GM04503 (cell line): ENCODE data around the gene HYAL3.
"Not testable (repeated sequence)": the region's sequence is repeated elsewhere in the genome, so short reads cannot be mapped to it uniquely, and the experiment has no call there.

Experiments used
- DNase-seq: peaks from one replicate; pipeline ENCODE4 v3.0.0-alpha.2; 2012; ENCODE audit warnings: low read depth

Gene HYAL3

GRCh38 chr3:50290161-50290641 is 9.0 kb downstream of the HYAL3 start:
- DNase-seq, result no peak

GRCh38 chr3:50289130-50289529 is 10.1 kb downstream of the HYAL3 start:
- no peak for DNase-seq

- DNase-seq, result no peak
These were observed 10.7 kb downstream of the HYAL3 start for GRCh38 chr3:50288387-50289007.

GRCh38 chr3:50287262-50287661 is 11.9 kb downstream of the HYAL3 start:
- DNase-seq, result no peak

GRCh38 chr3:50286322-50287227 is 12.6 kb downstream of the HYAL3 start:
- DNase-seq, result no peak

- not testable (repeated sequence) for DNase-seq
These were observed 15.1 kb downstream of the HYAL3 start for GRCh38 chr3:50284121-50284520.

- no peak for DNase-seq
These were observed 19.8 kb downstream of the HYAL3 start for GRCh38 chr3:50279255-50280016.

GRCh38 chr3:50278880-50279224 is 20.4 kb downstream of the HYAL3 start, which contains the start of gene LSMEM2:
LSMEM2 (plus strand) TSS chr3:50279087; CDS start chr3:50279114, 27 bp downstream.
- no peak for DNase-seq

GRCh38 chr3:50278123-50278879 is 20.9 kb downstream of the HYAL3 start:
- no peak for DNase-seq

GRCh38 chr3:50276762-50277101 is 22.5 kb downstream of the HYAL3 start:
- no peak for DNase-seq

GRCh38 chr3:50275996-50276761 is 23.0 kb downstream of the HYAL3 start:
- DNase-seq, result no peak

GRCh38 chr3:50275141-50275995 is 23.8 kb downstream of the HYAL3 start:
- no peak for DNase-seq

GRCh38 chr3:50274371-50275104 is 24.7 kb downstream of the HYAL3 start:
- no peak for DNase-seq

GRCh38 chr3:50273689-50274065 is 25.5 kb downstream of the HYAL3 start:
- no peak for DNase-seq

GRCh38 chr3:50272911-50273688 is 26.1 kb downstream of the HYAL3 start:
- no peak for DNase-seq

- DNase-seq, result not testable (repeated sequence)
These were observed 26.7 kb downstream of the HYAL3 start for GRCh38 chr3:50272538-50272910.

- DNase-seq, result no peak
These were observed 27.8 kb downstream of the HYAL3 start for GRCh38 chr3:50271314-50271936.
